K562 (cell line): Measurements from ENCODE around the gene RIPK4. TPM values are rescaled to one million over a fixed set of nuclear protein-coding genes. Genes with fewer than 3 reads are reported as not detected.

Source experiments
- ATAC-seq: fragments of 200-7000 bp; cut with Tn5 transposase; 3 replicates; pipeline ENCODE4 v1.9.1; 2020; ENCODE audit warnings: moderate library complexity
- BruUV-seq: library from RNA; stranded (reverse); fragments of 400-500 nt; replicated peaks from 2 replicates; lab custom pipeline; 2021; lab: Mats Ljungman, UMichigan
- CTCF ChIA-PET: fragments of 300-600 bp; formaldehyde crosslinking; extraction: SDS; loops from one replicate; lab custom pipeline; 2021; ENCODE audit warnings: low intra/inter-chr PET ratio; lab: Yijun Ruan, JAX
- POLR2A ChIA-PET: fragments of 300-600, 350-650 bp; sonication (Branson Sonifier 250); formaldehyde crosslinking; extraction: SDS; loops from one replicate; lab custom pipeline; 2021; ENCODE audit warnings: antibody characterized with exemption, inconsistent platforms; lab: Yijun Ruan, JAX
- DNase-seq, 4 experiments: peaks; one replicate each; pipeline versions ENCODE4 v3.0.0 to v3.0.0-alpha.2; 2011 to 2018; ENCODE audit warnings: low spot score in 3 of 4, mixed read lengths in 3 of 4; ENCODE audit errors: extremely low read depth in 1 of 4
- FAIRE-seq: peaks from 2 replicates; lab custom pipeline; 2011; peaks lifted over from hg19 to GRCh38; lab: Jason Lieb, UNC
- H2AFZ ChIP-seq: 2 replicates; pipeline ENCODE4 v1.6.0; 2011; ENCODE audit warnings: low read depth, low read length, control low read depth, inconsistent platforms
- H3K27ac ChIP-seq: fragments of 200-600 bp; 3 replicates; pipeline ENCODE4 v1.8.0; 2011; ENCODE audit warnings: low read depth, mild to moderate bottlenecking, control low read depth, inconsistent platforms, low read length, moderate library complexity, mixed read lengths; ENCODE audit errors: extremely low read depth
- H3K27me3 ChIP-seq, 2 experiments: fragments of 300-600 bp in 1 of 2; 2 replicates in 1 of 2; 3 replicates in 1 of 2; pipeline versions ENCODE4 v1.6.0 to v1.8.0; 2011; ENCODE audit warnings: inconsistent platforms in 2 of 2, low read length in 2 of 2, mild to moderate bottlenecking in 1 of 2, mixed read lengths in 1 of 2, moderate library complexity in 1 of 2; ENCODE audit not compliant: control insufficient read depth in 2 of 2, insufficient read depth in 2 of 2
- H3K36me3 ChIP-seq: fragments of 300-600 bp; 3 replicates; pipeline ENCODE4 v1.8.0; 2011; ENCODE audit warnings: mild to moderate bottlenecking, low read length, inconsistent platforms; ENCODE audit not compliant: control insufficient read depth, insufficient read depth
- H3K4me1 ChIP-seq, 2 experiments: fragments of 200-600 bp in 1 of 2; replicated peaks in 1 of 2; 2 replicates in 1 of 2; 3 replicates in 1 of 2; pipeline versions ENCODE4 v1.5.1 to v1.8.0; 2011; ENCODE audit warnings: inconsistent platforms in 2 of 2, low read length in 2 of 2, mild to moderate bottlenecking in 1 of 2, mixed read lengths in 1 of 2, moderate library complexity in 1 of 2; ENCODE audit not compliant: control insufficient read depth in 2 of 2, insufficient read depth in 2 of 2
- H3K4me2 ChIP-seq: 2 replicates; pipeline ENCODE4 v1.6.1; 2011; ENCODE audit warnings: low read length, control low read depth, inconsistent platforms, mixed read lengths; ENCODE audit not compliant: insufficient read depth
- H3K4me3 ChIP-seq: fragments of 200-600 bp; sonication (generic), shearing (Covaris generic); 2 replicates; pipeline ENCODE4 v1.5.1; 2016; ENCODE audit warnings: control low read depth, inconsistent platforms
- H3K79me2 ChIP-seq: fragments of 200-600 bp; 3 replicates; pipeline ENCODE4 v1.8.0; 2011; ENCODE audit warnings: low read length, inconsistent platforms; ENCODE audit not compliant: control insufficient read depth, insufficient read depth
- H3K9ac ChIP-seq, 2 experiments: 2 replicates each; pipeline versions ENCODE4 v1.6.0 to v1.6.1; 2011; ENCODE audit warnings: low read depth in 2 of 2, low read length in 2 of 2, control low read depth in 1 of 2, inconsistent platforms in 1 of 2, mild to moderate bottlenecking in 1 of 2, mixed read lengths in 1 of 2; ENCODE audit not compliant: insufficient read depth in 1 of 2
- H3K9me1 ChIP-seq: one replicate; pipeline ENCODE4 v1.6.0; 2011; ENCODE audit warnings: inconsistent platforms, mild to moderate bottlenecking, low read length, moderate library complexity; ENCODE audit not compliant: control insufficient read depth, insufficient read depth
- H3K9me3 ChIP-seq: replicated peaks from 2 replicates; pipeline ENCODE4 v1.5.1; 2011; ENCODE audit warnings: low read depth, low read length, inconsistent platforms; ENCODE audit not compliant: control insufficient read depth, insufficient read depth
- H4K20me1 ChIP-seq: replicated peaks from 2 replicates; pipeline ENCODE4 v1.6.1; 2011; ENCODE audit warnings: low read length, inconsistent platforms, mixed read lengths; ENCODE audit not compliant: control insufficient read depth, insufficient read depth
- EWSR1 ChIP-seq: fragments of 450-650 bp; IDR thresholded peaks from 2 replicates; pipeline ENCODE4 v1.6.1; 2018; ENCODE audit warnings: borderline replicate concordance, mild to moderate bottlenecking, low read depth, moderate library complexity; ENCODE audit not compliant: partially characterized antibody
- NFIX ChIP-seq: fragments of 250-450 bp; sonication (Bioruptor Pico); IDR thresholded peaks from 2 replicates; pipeline ENCODE4 v1.4.0; 2020; ENCODE audit warnings: low read depth, mild to moderate bottlenecking, moderate library complexity
- ZNF24 ChIP-seq: fragments of 450-650 bp; IDR thresholded peaks from 2 replicates; pipeline ENCODE4 v1.6.1; 2016
- WGBS: fragments of 100-300 bp; shearing (Covaris generic); methylation state at CpG from one replicate; pipeline ENCODE4 v1.1.6; 2016; ENCODE audit warnings: low coverage, mixed read lengths; ENCODE audit not compliant: insufficient coverage; ENCODE audit errors: missing lambda C conversion rate; 5-methylcytosine and 5-hydroxymethylcytosine counted together
- in situ Hi-C: fragments of 300-500 bp; cut with MboI; formaldehyde crosslinking; loops from 4 replicates; pipeline ENCODE4 v1.15.0; 2018; ENCODE audit warnings: inconsistent platforms, mixed read lengths
- intact Hi-C: fragments of 100-400 bp; cut with micrococcal nuclease; formaldehyde crosslinking; loops from 2 replicates; pipeline ENCODE4 v1.14.2; 2022
- microRNA-seq: library from miRNA; unstranded; fragments of <30 nt; microRNA quantifications from one replicate; pipeline ENCODE4, GENCODE V29; 2018; ENCODE audit warnings: borderline microRNAs expressed
- polyA plus RNA-seq, 8 experiments: library from polyadenylated mRNA; depleted of rRNA in 4 of 8; stranded (reverse) in 5 of 8; unstranded in 3 of 8; fragments of >200 nt; fragmentation: Nextera tagmentation in 2 of 8; fragmentation: Illumina TruSeq in 1 of 8; extraction: Ambion mirVana in 2 of 8; extraction: Trizol in 1 of 8; gene quantifications; 2 replicates each; pipeline versions ENCODE4 v1.2.1 to v1.2.3, GENCODE V29; 2011 to 2014; ENCODE audit warnings: inconsistent platforms in 1 of 8, missing spikeins in 1 of 8
- small RNA-seq: library from RNA; depleted of rRNA; stranded (forward); fragments of <200 nt; gene quantifications from one replicate; pipeline ENCODE3, GENCODE V24; 2014
- total RNA-seq, 7 experiments: library from RNA; depleted of rRNA in 6 of 7; stranded (reverse); fragments of >200 nt in 6 of 7; fragmentation: Illumina TruSeq in 2 of 7; extraction: Trizol in 2 of 7; gene quantifications; 2 replicates each; pipeline versions ENCODE4 v1.2.1 to v1.2.3, GENCODE V29; 2011 to 2021; ENCODE audit warnings: low replicate concordance in 1 of 7
- TF ChIP-seq, protein P1 (sequence below): sonication (generic); formaldehyde crosslinking; IDR thresholded peaks from 2 replicates; pipeline ENCODE4 v1.4.0; 2020; ENCODE audit warnings: mild to moderate bottlenecking, missing genetic modification reagents

RIPK4 gene
- total and polyA plus RNA-seq, 9 of the 15 experiments (the other 6 are each of a cell fraction or from before 2014, with no cell fraction given) = not detected

- intact Hi-C loops (no loop called here), in situ Hi-C loops (no loop called here)
- no peaks in the 10 kb centered on the region for H3K79me2 ChIP-seq
- H3K4me2 ChIP-seq = no peak overlapping the region
- H3K9ac ChIP-seq = no peak overlapping the region
- ChIA-PET CTCF (no interaction called here), POLR2A (interaction anchor here (0.6 to 1.1 kb wide), 3 partner anchors 8 to 75 kb away, joined by 4 read pairs; no protein-coding TSS in a partner anchor)
- H3K27me3 ChIP-seq = peaks cover 32 to 51% of the 10 kb centered on the region in 2 experiments
- H2AFZ ChIP-seq = no peak overlapping the region
- no peaks in the 10 kb centered on the region for H3K36me3 ChIP-seq
- H3K9me1 ChIP-seq = no peaks in the 10 kb centered on the region
- 0% methylated on average over 12 of the region's 12 CpGs for WGBS
- no peak for TF ChIP-seq EWSR1
- no peak for TF ChIP-seq NFIX (CRISPR knock-in tag)
- TF ChIP-seq, protein P1, sequence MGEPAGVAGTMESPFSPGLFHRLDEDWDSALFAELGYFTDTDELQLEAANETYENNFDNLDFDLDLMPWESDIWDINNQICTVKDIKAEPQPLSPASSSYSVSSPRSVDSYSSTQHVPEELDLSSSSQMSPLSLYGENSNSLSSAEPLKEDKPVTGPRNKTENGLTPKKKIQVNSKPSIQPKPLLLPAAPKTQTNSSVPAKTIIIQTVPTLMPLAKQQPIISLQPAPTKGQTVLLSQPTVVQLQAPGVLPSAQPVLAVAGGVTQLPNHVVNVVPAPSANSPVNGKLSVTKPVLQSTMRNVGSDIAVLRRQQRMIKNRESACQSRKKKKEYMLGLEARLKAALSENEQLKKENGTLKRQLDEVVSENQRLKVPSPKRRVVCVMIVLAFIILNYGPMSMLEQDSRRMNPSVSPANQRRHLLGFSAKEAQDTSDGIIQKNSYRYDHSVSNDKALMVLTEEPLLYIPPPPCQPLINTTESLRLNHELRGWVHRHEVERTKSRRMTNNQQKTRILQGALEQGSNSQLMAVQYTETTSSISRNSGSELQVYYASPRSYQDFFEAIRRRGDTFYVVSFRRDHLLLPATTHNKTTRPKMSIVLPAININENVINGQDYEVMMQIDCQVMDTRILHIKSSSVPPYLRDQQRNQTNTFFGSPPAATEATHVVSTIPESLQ (CRISPR knock-in tag) = no peak
- TF ChIP-seq ZNF24 = no peak
- no peak overlapping the region for H3K27ac ChIP-seq
- no peak for FAIRE-seq
- peaks cover 3% of the 10 kb centered on the region; the same call in 1 of the 2 replicates for H4K20me1 ChIP-seq
- no peak for DNase-seq
- no peak for ATAC-seq
- no TSS peak for BruUV-seq
- H3K4me3 ChIP-seq = no peak overlapping the region
- H3K4me1 ChIP-seq = no peaks in the 10 kb centered on the region
- H3K9me3 ChIP-seq = no peaks in the 10 kb centered on the region
These were observed 75.4 kb downstream of the RIPK4 start for GRCh38 chr21:41691205-41692184.

Small RNAs within 50 kb of the gene (microRNA-seq; reads per million reads assigned to microRNA genes)
- not detected for gene MIR6814

Small RNAs within 50 kb of the gene (small RNA-seq; reads per million reads assigned to genes)
- not detected for gene MIR6814

Other genes starting within 250 kb of the RIPK4 start
- 6.2 and 10.0 TPM in 2 replicates for gene PRDM15, start 112.3 kb upstream of the RIPK4 start, total RNA-seq (2014; rRNA removed)
- gene PRDM15, start 112.3 kb upstream of the RIPK4 start, total RNA-seq (2014; rRNA removed; fragmentation: Illumina TruSeq; extraction: Trizol) = 2.9 and 4.4 TPM in 2 replicates
- 6.0 and 6.6 TPM in 2 replicates for gene PRDM15, start 112.3 kb upstream of the RIPK4 start, total RNA-seq (2015; rRNA removed; fragmentation: Illumina TruSeq; extraction: Trizol)
- 7.6 and 9.2 TPM in 2 replicates for gene PRDM15, start 112.3 kb upstream of the RIPK4 start, total RNA-seq (2021)
- gene PRDM15, start 112.3 kb upstream of the RIPK4 start, polyA plus RNA-seq (2011; rRNA removed) = 6.6 and 12.2 TPM in 2 replicates
- gene PRDM15, start 112.3 kb upstream of the RIPK4 start, polyA plus RNA-seq (2014; fragmentation: Illumina TruSeq; extraction: Trizol) = 6.0 and 6.2 TPM in 2 replicates
- 1 to 10 TPM in 1 of 2 experiments, under 1 TPM in 1; 0.93 to 1.0 TPM for gene PRDM15, start 112.3 kb upstream of the RIPK4 start, polyA plus RNA-seq (2014; fragmentation: Nextera tagmentation; extraction: Ambion mirVana)
- 7.1 and 8.5 TPM in 2 replicates for gene PRDM15, start 112.3 kb upstream of the RIPK4 start, polyA plus RNA-seq (2014; rRNA removed)
- 15.1 and 20.2 TPM in 2 replicates for gene C2CD2, start 187.0 kb upstream of the RIPK4 start, total RNA-seq (2014; rRNA removed)
- 11.6 and 12.1 TPM in 2 replicates for gene C2CD2, start 187.0 kb upstream of the RIPK4 start, total RNA-seq (2014; rRNA removed; fragmentation: Illumina TruSeq; extraction: Trizol)
- 14.0 and 14.5 TPM in 2 replicates for gene C2CD2, start 187.0 kb upstream of the RIPK4 start, total RNA-seq (2015; rRNA removed; fragmentation: Illumina TruSeq; extraction: Trizol)
- gene C2CD2, start 187.0 kb upstream of the RIPK4 start, total RNA-seq (2021) = 19.0 and 19.6 TPM in 2 replicates
- gene C2CD2, start 187.0 kb upstream of the RIPK4 start, polyA plus RNA-seq (2011; rRNA removed) = 21.6 and 27.5 TPM in 2 replicates
- gene C2CD2, start 187.0 kb upstream of the RIPK4 start, polyA plus RNA-seq (2014; fragmentation: Illumina TruSeq; extraction: Trizol) = 9.1 and 10.9 TPM in 2 replicates
- 1 to 10 TPM; 1.3 to 1.6 TPM for gene C2CD2, start 187.0 kb upstream of the RIPK4 start, polyA plus RNA-seq (2014; fragmentation: Nextera tagmentation; extraction: Ambion mirVana)
- gene C2CD2, start 187.0 kb upstream of the RIPK4 start, polyA plus RNA-seq (2014; rRNA removed) = 9.5 and 13.5 TPM in 2 replicates
- 7.4 and 8.6 TPM in 2 replicates for gene ZBTB21, start 243.3 kb upstream of the RIPK4 start, total RNA-seq (2014; rRNA removed)
- gene ZBTB21, start 243.3 kb upstream of the RIPK4 start, total RNA-seq (2014; rRNA removed; fragmentation: Illumina TruSeq; extraction: Trizol) = 10.7 and 10.8 TPM in 2 replicates
- gene ZBTB21, start 243.3 kb upstream of the RIPK4 start, total RNA-seq (2015; rRNA removed; fragmentation: Illumina TruSeq; extraction: Trizol) = 10.4 and 10.7 TPM in 2 replicates
- 15.2 and 16.2 TPM in 2 replicates for gene ZBTB21, start 243.3 kb upstream of the RIPK4 start, total RNA-seq (2021)
- gene ZBTB21, start 243.3 kb upstream of the RIPK4 start, polyA plus RNA-seq (2011; rRNA removed) = 8.7 and 10.7 TPM in 2 replicates
- gene ZBTB21, start 243.3 kb upstream of the RIPK4 start, polyA plus RNA-seq (2014; fragmentation: Illumina TruSeq; extraction: Trizol) = 8.4 and 11.4 TPM in 2 replicates
- gene ZBTB21, start 243.3 kb upstream of the RIPK4 start, polyA plus RNA-seq (2014; fragmentation: Nextera tagmentation; extraction: Ambion mirVana) = 1 to 10 TPM; 2.2 to 2.6 TPM
- gene ZBTB21, start 243.3 kb upstream of the RIPK4 start, polyA plus RNA-seq (2014; rRNA removed) = 3.8 and 5.6 TPM in 2 replicates